HG03159 (cell line): ENCODE data around the gene ATG2B.
A peak's percentile ranks its signal among the peaks of the same experiment; 100 is the strongest.

Experiments
- ATAC-seq: cut with Tn5 transposase; IDR thresholded peaks from one replicate; pipeline ENCODE4 v1.9.1; 2021; ENCODE audit warnings: mild to moderate bottlenecking, moderate library complexity; ENCODE audit not compliant: unreplicated experiment

The ATG2B gene

GRCh38 chr14:96316087-96316486 is 47.1 kb downstream of the ATG2B start:
- no peak for ATAC-seq

DNA sequence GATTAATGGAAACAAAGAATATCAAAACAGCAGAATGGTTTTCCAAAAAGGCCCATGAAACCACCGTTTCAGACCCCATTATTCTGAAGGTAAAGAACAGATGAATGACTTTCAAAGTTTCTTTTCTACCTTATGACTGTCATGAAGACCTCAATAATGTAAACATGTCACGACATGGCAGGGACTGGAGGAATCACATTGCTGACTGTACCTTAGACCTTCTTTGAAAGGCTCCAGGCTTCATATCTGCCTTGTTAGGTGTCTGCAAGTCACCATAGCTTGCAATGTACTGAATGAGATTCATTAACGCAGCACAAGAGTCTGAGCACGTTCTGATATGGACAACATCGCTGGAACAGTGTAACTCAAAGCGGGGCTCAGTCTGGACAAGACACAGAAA is 52.2 kb downstream of the ATG2B start:
- ATAC-seq: no peak

DNA sequence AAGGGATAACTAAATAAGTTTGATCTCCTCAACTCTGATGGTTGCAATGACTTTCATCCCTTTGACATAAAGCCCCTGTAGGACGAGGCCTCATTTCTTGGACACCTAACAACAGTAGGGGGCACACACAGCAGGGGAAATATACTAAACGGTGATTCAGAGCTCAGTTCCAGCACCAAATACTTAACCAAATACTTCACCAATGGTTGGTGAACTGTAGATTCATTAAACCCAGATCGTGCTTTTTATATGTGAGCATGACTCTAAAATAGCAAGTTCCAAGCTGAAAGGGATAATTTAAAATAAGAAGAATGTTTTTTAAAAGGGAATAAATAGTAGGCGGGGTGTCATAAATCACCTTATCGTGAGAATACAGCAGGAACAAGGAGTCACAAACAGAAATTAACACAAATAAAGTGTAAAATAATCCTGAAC is 53.2 kb downstream of the ATG2B start:
- ATAC-seq: no peak

DNA sequence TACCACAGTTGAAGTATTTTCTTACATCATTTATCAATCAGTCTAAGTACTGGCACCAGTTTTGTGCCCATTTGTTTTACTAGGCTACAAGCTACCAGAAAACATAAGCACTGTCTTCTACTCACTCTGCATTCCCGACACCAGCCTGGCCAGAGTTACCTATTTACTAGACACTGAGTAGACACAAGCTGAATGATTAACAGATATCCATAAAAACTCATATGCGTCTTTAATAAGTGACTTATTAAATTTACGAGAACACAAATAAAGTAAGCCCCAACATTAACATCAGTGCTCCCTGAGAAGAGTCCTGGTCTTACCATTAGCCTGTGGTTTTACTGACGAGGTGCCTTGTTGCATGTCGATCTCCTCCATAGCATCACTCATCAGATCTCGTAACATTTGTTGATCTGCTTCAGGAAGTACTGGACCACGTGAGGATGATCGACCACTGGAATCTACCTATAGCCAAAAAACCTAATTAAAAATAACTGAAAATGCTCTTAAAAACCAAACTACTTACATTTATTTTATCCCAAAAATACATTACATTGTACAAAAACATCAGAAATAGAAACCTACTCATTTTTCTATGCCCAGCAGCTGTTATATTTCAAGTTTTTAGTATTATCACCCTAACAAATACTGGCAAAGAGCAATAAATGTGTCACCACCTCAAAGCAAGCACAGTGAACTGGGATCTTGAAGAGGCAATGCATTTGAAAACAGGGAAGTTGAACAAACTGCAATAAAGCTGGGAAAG is 53.8 kb downstream of the ATG2B start:
- no peak for ATAC-seq

GRCh38 chr14:96307434-96307833 is 55.7 kb downstream of the ATG2B start:
- ATAC-seq: no peak

GRCh38 chr14:96304956-96305355 is 58.2 kb downstream of the ATG2B start:
- no peak for ATAC-seq

DNA sequence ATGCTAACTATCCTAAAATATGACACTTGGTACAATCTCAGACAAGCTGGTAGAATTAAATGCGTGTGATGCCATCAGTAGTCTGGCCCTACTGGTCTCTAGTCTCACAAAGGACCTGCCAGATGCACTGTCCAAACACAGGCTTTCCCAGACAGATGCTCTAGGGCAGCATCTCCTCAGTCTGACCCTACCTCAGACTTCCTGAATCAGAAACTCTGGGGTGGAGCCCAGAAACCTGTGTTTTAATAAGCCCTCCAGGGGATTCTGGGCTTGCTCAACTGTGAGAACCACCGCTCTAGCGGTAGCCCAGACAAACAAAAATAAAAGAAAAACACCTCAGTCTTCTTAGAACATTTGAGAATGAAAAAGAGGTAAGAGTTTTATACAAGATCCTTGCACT is 59.2 kb downstream of the ATG2B start:
- ATAC-seq: no peak

GRCh38 chr14:96299441-96299840 is 63.7 kb downstream of the ATG2B start:
- no peak for ATAC-seq

GRCh38 chr14:96297997-96298515 is 65.1 kb downstream of the ATG2B start:
- ATAC-seq: no peak

GRCh38 chr14:96297000-96297399 is 66.1 kb downstream of the ATG2B start:
- peak; percentile 57 for ATAC-seq

DNA sequence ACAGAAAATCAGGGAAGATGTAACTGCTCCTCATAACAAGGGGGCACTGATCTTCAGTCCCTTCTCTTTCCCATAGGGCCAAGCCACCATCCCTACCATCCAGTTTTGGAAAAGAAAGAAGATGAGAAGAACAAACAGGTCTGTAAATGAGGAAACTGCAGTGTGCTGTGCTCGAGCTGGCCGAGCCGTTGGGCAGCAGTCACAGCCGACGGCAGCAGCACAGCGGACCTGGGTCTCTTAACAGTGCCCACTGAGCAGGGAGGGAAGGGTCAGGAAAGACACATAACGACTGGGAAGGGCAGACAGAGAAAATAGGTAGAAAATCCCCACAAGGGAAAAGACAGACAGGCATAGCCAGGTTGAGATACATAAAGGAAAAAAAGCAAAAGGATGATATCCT is 68.9 kb downstream of the ATG2B start:
- ATAC-seq: no peak

DNA sequence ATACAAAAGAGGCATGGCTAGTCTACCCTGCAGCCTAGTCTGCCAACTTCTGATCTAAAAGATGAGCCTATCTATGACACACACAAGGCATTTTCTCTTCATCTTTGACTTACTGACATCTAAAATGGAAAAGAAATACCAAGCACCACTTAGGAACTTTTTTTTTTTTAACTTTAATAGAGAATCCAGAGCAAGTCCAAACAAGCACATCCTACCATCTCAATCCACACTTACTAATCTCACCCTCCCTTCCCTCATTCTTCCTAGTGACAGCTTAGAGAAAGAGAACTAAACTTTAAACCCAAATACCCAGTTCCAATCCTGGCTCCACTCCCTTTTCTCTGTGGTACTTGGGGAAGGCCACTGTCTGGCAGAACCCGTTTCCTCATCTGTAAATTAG is 75.3 kb downstream of the ATG2B start:
- ATAC-seq: no peak

DNA sequence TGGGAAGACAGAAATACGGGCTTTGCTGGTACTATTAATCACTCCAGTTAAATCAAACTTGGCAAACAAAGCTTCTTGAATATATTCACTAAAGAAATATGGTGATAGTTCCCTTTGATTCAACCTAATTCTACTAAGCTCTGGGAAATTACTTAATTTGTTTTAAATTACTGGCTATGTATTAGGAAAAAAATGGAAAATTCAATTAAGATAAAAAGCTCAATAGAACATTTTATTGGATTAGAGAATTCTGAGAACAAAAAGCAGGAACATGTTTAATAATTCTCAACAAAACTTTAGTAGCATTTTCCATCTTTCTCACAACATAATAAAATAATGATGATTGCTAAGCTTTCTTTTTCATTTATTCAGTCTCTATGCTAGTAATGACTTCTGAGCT is 76.9 kb downstream of the ATG2B start:
- ATAC-seq: no peak

GRCh38 chr14:96285667-96286066 is 77.5 kb downstream of the ATG2B start:
- ATAC-seq: no peak

GRCh38 chr14:96284430-96284829 is 78.7 kb downstream of the ATG2B start:
- no peak for ATAC-seq

- ATAC-seq: no peak
Observed at GRCh38 chr14:96284008-96284407, 79.1 kb downstream of the ATG2B start.

DNA sequence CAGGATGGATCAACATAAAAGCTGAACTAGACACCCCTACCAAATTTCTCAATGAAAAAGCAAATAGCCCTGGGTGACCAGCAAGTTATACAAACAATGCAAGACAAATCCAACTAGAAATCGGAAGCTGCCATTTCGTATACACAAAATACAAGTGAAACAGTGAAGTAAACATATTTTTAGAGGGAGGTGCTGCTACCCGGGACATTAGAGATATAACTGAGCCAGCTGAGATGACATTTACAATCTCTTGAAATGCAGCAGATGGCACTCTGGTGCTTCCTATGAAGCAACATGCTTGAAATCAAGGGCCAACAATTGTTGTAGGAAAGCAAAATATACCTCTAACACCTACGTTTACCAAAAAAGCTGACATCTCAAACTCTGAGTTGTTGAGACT is 81.7 kb downstream of the ATG2B start:
- ATAC-seq: no peak

- no peak for ATAC-seq
Observed at GRCh38 chr14:96280104-96280503, 83.0 kb downstream of the ATG2B start.

DNA sequence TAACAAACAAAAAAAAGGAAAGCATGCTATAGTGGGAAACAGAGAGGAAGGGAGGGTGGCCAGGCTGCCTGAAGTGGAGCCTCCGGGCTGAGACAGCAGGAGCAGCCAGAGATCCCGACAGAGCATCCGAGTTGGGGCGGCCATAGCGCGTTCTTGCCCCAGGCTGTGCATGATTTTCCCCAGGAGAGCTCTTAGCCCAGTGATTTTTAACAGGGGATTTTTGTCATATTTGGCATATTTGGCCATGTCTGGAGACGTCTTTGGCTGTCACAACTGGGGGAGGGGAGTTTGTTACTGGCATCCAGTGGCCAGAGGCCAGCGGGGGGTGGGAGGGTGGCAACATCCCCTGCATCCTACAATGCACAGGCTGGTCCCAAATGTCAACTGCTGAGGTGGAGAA is 83.6 kb downstream of the ATG2B start:
- ATAC-seq: no peak

GRCh38 chr14:96277890-96278289 is 85.3 kb downstream of the ATG2B start:
- ATAC-seq: no peak

- peak; percentile 62 for ATAC-seq
Observed at GRCh38 chr14:96275177-96276112, 87.7 kb downstream of the ATG2B start.

DNA sequence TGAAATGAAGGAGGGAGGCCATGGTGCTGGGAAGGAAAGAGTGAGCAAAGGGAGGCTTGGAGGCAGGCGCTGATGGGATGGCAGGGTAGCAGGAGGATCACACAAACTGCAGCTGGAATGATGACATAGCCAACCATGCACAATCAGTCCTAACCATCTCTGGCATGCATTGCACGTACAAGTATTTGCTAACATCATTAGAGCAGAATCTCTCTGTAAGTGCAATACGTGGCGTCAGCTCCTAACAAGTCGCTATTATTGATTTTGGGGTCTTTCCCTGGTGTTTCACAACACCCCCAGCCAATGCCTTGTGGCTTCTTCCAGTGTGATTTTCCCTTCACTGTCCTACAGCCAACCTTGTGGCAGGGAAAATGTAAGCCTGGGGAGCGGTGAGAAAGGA is 88.6 kb downstream of the ATG2B start:
- ATAC-seq: no peak
